Naive thymus-derived CD8-positive, alpha-beta T cell (primary cell): Measurements from ENCODE around the gene RAD51B. TPM values are rescaled to one million over a fixed set of nuclear protein-coding genes. Genes with fewer than 3 reads are reported as not detected.

ENCODE experiments used
- ATAC-seq, 2 donors: fragments of 150-1000 bp; cut with Tn5 transposase in 1 of 2; sonication (Bioruptor Pico), chemical (Tn5 transposase) in 1 of 2; 1 replicate in 1 of 2; 2 replicates in 1 of 2; pipeline ENCODE4 v1.10.0; 2021; ENCODE audit warnings: mild to moderate bottlenecking in 2 of 2, moderate library complexity in 2 of 2
- POLR2A ChIA-PET: fragments of 350-600 bp; sonication (Branson Sonifier 250); formaldehyde crosslinking; loops from one replicate; lab custom pipeline; 2021; ENCODE audit warnings: antibody characterized with exemption; lab: Charles Lee
- DNase-seq, 10 donors: peaks; one replicate each; pipeline versions ENCODE4 v3.0.0 to v3.0.0-alpha.2; 2020 to 2022
- H3K27ac Mint-ChIP-seq, 10 donors: one replicate each; pipeline ENCODE4 v1.8.0; 2020 to 2022; ENCODE audit warnings: mild to moderate bottlenecking in 10 of 10, mixed read lengths in 10 of 10, moderate library complexity in 4 of 10, inconsistent platforms in 1 of 10
- H3K27me3 Mint-ChIP-seq, 5 donors: one replicate each; pipeline ENCODE4 v1.8.0; 2021 to 2022; ENCODE audit warnings: mixed read lengths in 5 of 5
- H3K36me3 Mint-ChIP-seq, 3 donors: one replicate each; pipeline ENCODE4 v1.8.0; 2020 to 2022; ENCODE audit warnings: mixed read lengths in 3 of 3, mild to moderate bottlenecking in 2 of 3, inconsistent platforms in 1 of 3
- H3K4me1 Mint-ChIP-seq, 4 donors: one replicate each; pipeline ENCODE4 v1.8.0; 2021 to 2022; ENCODE audit warnings: mixed read lengths in 4 of 4
- H3K4me3 Mint-ChIP-seq, 10 donors: one replicate each; pipeline ENCODE4 v1.8.0; 2020 to 2022; ENCODE audit warnings: mild to moderate bottlenecking in 10 of 10, mixed read lengths in 10 of 10, moderate library complexity in 6 of 10, inconsistent platforms in 1 of 10
- H3K9me3 Mint-ChIP-seq, 9 donors: one replicate each; pipeline ENCODE4 v1.8.0; 2020 to 2022; ENCODE audit warnings: mixed read lengths in 9 of 9, mild to moderate bottlenecking in 3 of 9, inconsistent platforms in 1 of 9, moderate library complexity in 1 of 9
- polyA plus RNA-seq, 3 donors: library from polyadenylated mRNA; unstranded; fragments of 300-500 nt; fragmentation: Illumina TruSeq; gene quantifications; one replicate each; pipeline ENCODE4 v1.2.3, GENCODE V29; 2021
- total RNA-seq, 8 experiments: library from RNA in 2 of 8; stranded (reverse) in 2 of 8; gene quantifications; one replicate each; pipeline ENCODE4 v1.2.3 and lab custom pipeline; 2021 to 2026

Gene RAD51B
- total and polyA plus RNA-seq, 5 experiments from 2014 or later = 15.1 to 30.0 (median 26.4) TPM

DNA sequence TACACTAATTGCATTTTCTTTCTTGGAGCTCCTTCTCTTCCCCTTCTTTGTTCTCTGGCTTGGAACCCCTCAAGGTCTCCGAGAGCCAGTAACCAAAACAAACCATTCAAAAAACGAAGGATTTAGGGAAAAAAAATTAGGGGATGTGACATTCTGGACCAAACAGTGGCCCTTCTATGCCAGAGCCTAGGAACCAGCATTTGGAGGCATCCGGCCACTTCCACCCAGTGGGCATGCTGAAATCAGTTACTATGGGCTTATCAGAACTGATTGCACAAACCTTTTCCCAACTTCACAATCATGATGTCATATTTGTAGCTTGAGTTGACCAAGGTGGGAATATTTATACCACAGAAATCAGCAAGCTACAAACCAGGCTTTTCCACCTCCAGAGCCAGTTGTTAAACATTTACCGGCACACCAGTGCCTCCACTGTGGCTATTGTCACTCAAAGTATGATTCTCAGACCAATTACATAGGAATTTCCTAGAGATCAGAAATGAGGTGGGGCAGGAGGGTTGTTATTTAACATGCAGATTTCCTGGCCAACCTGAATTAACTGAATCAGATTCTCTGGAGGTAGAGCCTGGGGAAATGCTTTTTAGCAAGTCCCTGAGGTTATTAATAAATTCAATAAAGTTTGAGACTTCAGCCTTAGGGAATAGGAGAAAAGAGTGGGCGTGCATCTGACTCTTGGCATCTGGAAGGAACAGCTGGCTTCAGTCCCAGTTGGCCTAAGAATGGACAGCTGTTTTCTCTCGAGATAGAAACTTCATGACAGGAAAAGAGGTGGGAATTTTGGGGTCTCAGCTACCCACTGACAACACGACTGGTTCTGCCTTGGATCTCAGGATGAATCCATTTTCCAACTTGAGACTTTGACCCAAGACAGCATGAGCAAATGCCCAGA is 699.4 kb downstream of the RAD51B start:
- DNase-seq (no peak), ATAC-seq (no peak)
- Mint-ChIP-seq H3K4me1 (peaks cover 14 to 55% (median 39%) of the 10 kb centered on the region in 4 donors), H3K4me3 (peak overlapping the region in 9 of 10 donors; percentile 2 to 75 (median 55)), H3K9me3 (no peaks in the 10 kb centered on the region), H3K36me3 (no peaks in the 10 kb centered on the region), H3K27me3 (no peaks in the 10 kb centered on the region), H3K27ac (peak overlapping the region in 8 of 10 donors; percentile 21 to 92 (median 68))
- POLR2A ChIA-PET = interaction anchor here (0.6 to 7.4 kb wide), 7 partner anchors 13 to 297 kb away, joined by 3 to 53 read pairs (median 4); no protein-coding TSS in a partner anchor

DNA sequence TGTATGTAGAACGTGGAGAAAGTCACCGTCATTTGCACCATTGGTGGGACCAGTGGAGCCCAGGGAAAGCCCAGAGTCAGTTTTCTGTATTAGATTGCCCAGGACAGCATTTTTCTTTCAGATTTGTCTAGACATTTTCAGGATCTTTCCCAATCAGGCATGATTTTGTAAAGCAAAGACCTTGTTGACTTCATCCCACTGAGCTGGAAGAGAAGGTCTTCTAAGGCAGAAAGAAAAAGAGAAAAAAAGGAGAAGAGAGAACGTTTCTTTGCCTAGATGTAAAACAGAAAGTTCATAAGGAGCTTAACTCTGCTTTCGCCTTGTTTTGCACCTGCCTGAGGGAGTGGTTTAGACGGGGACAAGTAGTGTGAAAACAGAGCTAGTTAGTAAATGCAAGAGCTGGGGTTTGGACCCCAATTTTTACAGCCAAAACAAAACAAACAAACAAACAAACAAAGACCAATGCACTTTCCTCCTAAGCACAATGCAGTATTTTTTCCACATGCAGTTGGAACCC is 700.1 kb downstream of the RAD51B start:
- POLR2A ChIA-PET = interaction anchor here (0.6 to 7.4 kb wide), 6 partner anchors 10 to 297 kb away, joined by 3 to 53 read pairs (median 4); partner anchors contain the start of gene ZFP36L1
- Mint-ChIP-seq H3K27me3 (no peaks in the 10 kb centered on the region), H3K36me3 (peaks cover 0 to 2% (median 2%) of the 10 kb centered on the region in 3 donors), H3K4me1 (peaks cover 14 to 48% (median 37%) of the 10 kb centered on the region in 4 donors), H3K4me3 (peak overlapping the region; percentile 2 to 75 (median 50)), H3K27ac (peak overlapping the region in 8 of 10 donors; percentile 13 to 92 (median 68)), H3K9me3 (no peaks in the 10 kb centered on the region)
- ATAC-seq (peak in 1 of 2 donors; percentile 32), DNase-seq (no peak)

DNA sequence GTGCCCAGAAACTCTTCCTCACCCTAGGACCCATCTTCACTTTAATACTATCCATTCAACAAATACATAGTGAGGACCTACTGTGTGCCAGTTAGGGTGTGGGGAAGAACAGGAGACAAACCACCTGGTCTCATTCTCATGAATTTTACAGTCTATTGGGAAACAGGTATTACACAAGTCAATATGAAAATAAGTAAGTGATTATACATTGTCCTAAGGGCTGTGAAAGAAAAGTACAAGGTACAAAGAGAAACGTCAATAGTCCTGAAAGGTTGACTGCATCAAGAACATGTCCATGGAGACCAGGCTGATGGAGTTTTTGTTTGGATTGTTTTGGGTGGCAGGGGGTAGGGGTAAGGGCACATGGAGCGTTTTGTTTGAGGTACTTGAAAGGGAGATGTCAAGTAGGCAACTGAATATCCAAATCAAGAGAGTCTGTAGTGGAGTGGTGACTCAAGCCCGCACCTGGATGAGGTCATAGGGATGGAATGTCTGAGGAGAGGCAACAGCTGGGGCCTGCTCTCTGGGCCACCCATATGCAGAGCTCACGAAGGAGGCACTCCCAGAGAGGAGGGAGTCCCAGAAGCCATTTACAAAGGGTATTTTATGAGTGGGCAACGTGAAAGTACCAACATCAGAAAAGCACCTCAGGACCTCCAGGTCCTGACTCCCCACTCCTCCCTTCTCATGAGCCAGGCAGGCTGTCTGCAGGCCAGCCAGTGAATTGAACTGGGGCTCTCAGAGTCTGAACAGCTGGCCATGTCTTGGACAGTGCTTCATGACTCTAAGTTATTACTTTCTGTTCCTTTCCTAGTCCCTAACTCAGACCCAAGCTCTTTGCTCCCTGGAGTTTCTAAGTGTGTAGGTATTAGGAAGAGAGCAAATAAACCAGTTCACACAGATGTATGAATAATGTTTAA is 701.3 kb downstream of the RAD51B start:
- no peaks in the 10 kb centered on the region for H3K9me3 Mint-ChIP-seq
- peaks cover 0 to 4% (median 2%) of the 10 kb centered on the region in 3 donors for H3K36me3 Mint-ChIP-seq
- no peak overlapping the region for H3K4me3 Mint-ChIP-seq
- ATAC-seq (no peak), DNase-seq (no peak)
- POLR2A ChIA-PET = interaction anchor here (0.7 to 7.4 kb wide), 6 partner anchors 11 to 294 kb away, joined by 3 to 53 read pairs (median 3); partner anchors contain the start of gene ZFP36L1
- no peaks in the 10 kb centered on the region for H3K27me3 Mint-ChIP-seq
- peaks cover 14 to 45% (median 37%) of the 10 kb centered on the region in 4 donors for H3K4me1 Mint-ChIP-seq
- H3K27ac Mint-ChIP-seq = peak overlapping the region in 3 of 10 donors; percentile 41 to 72 (median 43)

DNA sequence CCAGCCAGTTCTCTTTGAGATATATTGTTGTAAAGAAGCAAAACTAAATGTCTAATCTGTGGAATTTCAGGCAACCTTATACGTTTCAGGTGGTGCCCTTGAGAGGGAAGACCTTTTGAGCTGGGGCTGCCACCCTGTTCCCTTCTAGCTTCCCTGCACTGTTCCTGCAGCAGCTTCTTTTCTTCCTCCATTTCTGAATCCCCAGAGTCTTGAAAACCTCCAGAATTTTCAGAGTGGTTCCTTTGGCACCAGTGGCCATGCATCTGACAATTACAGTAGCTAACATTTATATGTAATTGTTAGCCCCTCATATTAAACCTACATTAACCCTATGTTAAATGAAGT is 702.0 kb downstream of the RAD51B start:
- ATAC-seq = no peak
- POLR2A ChIA-PET = interaction anchor here (0.8 to 7.4 kb wide), 4 partner anchors 12 to 293 kb away, joined by 3 to 53 read pairs (median 6); no protein-coding TSS in a partner anchor
- H3K4me3 Mint-ChIP-seq = no peak overlapping the region
- peaks cover 14 to 47% (median 37%) of the 10 kb centered on the region in 4 donors for H3K4me1 Mint-ChIP-seq
- peaks cover 0 to 4% (median 2%) of the 10 kb centered on the region in 3 donors for H3K36me3 Mint-ChIP-seq
- H3K27me3 Mint-ChIP-seq = no peaks in the 10 kb centered on the region
- peak overlapping the region in 3 of 10 donors; percentile 10 to 43 (median 35) for H3K27ac Mint-ChIP-seq
- DNase-seq = no peak
- H3K9me3 Mint-ChIP-seq = no peaks in the 10 kb centered on the region

DNA sequence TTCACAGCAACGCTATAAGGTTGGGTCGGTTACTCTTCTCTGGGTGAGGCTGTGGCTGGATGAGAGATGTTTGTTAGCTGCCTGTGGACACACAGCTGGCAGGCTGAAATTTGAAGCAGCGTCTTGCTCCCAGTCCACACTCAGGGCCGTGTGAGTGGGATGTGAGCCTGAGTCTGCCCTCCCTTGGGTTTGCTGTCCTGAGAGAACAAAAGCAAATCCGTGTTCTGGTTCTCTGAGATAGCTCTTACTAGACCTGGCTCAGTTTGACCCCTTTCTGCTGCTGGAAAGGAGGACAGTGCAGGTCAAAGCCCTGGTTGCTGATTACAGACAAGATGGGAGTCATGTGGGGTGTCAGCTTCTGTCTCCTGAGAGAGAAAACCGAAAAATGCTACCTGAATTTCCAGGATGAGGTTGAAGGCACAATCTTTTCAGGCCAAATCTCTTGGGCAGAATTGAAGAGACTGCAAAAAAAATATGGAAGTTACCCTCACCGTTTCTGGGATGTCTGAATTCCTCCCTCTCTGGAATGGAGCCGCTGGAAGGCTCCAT is 702.5 kb downstream of the RAD51B start:
- POLR2A ChIA-PET = interaction anchor here (0.8 to 7.4 kb wide), 4 partner anchors 12 to 293 kb away, joined by 3 to 53 read pairs (median 6); no protein-coding TSS in a partner anchor
- H3K9me3 Mint-ChIP-seq = no peaks in the 10 kb centered on the region
- no peak for ATAC-seq

DNA sequence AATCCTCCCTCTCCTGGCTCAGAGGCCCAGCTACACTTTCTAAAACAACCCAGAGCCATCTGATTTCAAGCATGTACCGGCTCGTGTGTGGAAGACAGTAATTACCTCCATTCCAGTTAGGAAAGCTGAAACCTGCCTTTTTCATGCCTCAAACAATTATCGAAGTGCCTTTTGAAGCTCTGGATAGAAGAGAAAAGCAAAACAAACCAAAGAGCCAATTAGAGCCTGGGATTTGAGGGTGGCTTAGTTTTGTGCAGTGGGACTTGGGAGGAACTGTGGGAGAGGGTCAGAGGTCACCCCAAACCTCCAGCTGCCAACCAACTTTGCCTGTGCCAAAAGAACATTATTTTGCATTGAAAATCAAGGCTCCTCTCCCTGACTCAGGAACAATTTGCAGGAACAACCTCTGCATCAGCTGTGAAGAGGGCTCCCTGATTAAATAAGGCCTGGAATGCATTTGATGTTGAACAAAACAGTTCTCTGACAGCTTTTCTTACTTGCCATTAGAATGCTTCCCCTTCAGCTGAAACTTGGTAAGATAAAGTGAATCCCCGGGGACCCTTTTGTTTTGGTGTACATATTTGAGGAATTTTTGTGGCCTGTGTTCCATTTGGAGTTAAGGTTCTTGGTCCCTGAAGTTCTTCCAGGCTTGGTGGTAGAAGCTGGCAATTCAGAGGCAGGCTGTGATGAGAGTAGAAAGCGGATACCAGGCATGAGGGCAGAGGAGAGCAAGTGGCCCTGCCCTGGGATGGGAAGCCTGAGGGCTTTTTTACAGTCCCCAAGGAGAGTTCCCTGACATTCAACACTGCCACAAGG is 703.1 kb downstream of the RAD51B start:
- peaks cover 0 to 4% (median 2%) of the 10 kb centered on the region in 3 donors for H3K36me3 Mint-ChIP-seq
- H3K27ac Mint-ChIP-seq = peak overlapping the region in 4 of 10 donors; percentile 21 to 60 (median 53)
- POLR2A ChIA-PET = interaction anchor here (1.4 to 7.4 kb wide), 3 partner anchors 13 to 107 kb away, joined by 3 to 53 read pairs (median 8); no protein-coding TSS in a partner anchor
- DNase-seq = no peak
- ATAC-seq = no peak
- H3K4me1 Mint-ChIP-seq = peaks cover 11 to 48% (median 27%) of the 10 kb centered on the region in 4 donors
- H3K9me3 Mint-ChIP-seq = peaks cover 0 to 2% (median 0%) of the 10 kb centered on the region in 9 donors
- no peaks in the 10 kb centered on the region for H3K27me3 Mint-ChIP-seq
- H3K4me3 Mint-ChIP-seq = no peak overlapping the region

More for the DNA sequence above, 702.5 kb downstream of the RAD51B start:
- H3K36me3 Mint-ChIP-seq = peaks cover 0 to 4% (median 2%) of the 10 kb centered on the region in 3 donors
- DNase-seq = no peak
- peaks cover 12 to 50% (median 32%) of the 10 kb centered on the region in 4 donors for H3K4me1 Mint-ChIP-seq
- peak overlapping the region in 4 of 10 donors; percentile 11 to 60 (median 33) for H3K27ac Mint-ChIP-seq
- H3K27me3 Mint-ChIP-seq = no peaks in the 10 kb centered on the region
- H3K4me3 Mint-ChIP-seq = no peak overlapping the region

DNA sequence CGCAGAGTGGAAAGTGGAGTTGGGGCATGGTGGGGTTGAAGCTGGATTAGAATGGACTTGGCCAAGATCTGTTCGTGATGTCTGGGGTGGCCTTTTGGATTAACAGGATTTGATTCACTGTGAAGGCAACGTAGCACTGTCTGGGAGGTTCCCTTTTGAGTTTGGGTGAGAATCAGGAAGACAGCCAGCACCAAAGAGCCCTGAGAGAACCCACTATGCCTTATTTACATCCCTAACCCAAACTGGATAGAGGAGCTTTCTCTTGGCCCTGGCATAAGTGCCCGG is 703.7 kb downstream of the RAD51B start:
- Mint-ChIP-seq H3K27me3 (no peaks in the 10 kb centered on the region), H3K36me3 (peaks cover 0 to 4% (median 2%) of the 10 kb centered on the region in 3 donors), H3K4me3 (no peak overlapping the region), H3K4me1 (peaks cover 7 to 47% (median 21%) of the 10 kb centered on the region in 4 donors), H3K9me3 (peaks cover 0 to 2% (median 0%) of the 10 kb centered on the region in 9 donors), H3K27ac (peak overlapping the region in 2 of 10 donors; percentile 57 to 63)
- DNase-seq (no peak), ATAC-seq (no peak)
- POLR2A ChIA-PET = interaction anchor here (2.2 to 7.4 kb wide), 2 partner anchors 13 to 17 kb away, joined by 8 to 53 read pairs; no protein-coding TSS in a partner anchor

DNA sequence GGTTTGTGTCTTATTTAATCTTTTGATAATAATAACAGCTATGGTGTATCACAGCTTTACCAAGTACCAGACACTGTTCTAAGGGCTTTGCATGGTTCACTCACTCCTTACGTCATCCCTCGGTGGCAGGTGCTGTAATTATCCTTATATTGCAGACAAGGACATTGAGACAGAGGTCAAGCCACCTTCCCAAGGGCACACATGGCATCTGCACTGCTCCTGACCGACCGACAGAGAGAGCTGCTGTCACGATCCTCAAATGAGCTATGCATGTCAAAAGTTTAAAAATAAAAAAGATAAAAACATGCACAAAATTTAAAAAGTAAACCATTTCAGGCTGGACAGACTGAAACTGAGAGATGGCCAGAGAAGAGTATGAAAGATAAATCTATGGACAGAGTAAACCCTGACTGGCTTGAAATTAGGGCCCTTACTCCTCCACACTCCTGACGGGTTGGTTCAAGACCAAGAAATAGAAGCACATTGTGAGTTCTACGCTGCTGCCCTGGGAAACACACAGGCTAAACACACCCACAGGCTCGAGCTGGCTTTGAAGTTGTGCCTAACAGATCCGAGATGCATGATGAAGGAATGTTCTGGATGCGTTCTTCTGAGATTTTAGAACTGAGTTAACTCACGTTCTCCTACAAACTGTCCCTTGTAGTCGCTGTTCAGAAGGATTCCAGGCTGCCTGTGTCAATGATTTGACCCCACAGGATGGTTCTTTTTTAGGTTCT is 704.6 kb downstream of the RAD51B start:
- DNase-seq (no peak), ATAC-seq (no peak)
- Mint-ChIP-seq H3K9me3 (peaks cover 0 to 4% (median 0%) of the 10 kb centered on the region in 9 donors), H3K27me3 (no peaks in the 10 kb centered on the region), H3K27ac (peak overlapping the region in 1 of 10 donors; percentile 35), H3K4me1 (peaks cover 7 to 40% (median 16%) of the 10 kb centered on the region in 4 donors), H3K36me3 (peaks cover 0 to 4% (median 2%) of the 10 kb centered on the region in 3 donors), H3K4me3 (no peak overlapping the region)
- POLR2A ChIA-PET = interaction anchor here (0.7 to 7.4 kb wide), 4 partner anchors 10 to 272 kb away, joined by 3 to 53 read pairs (median 4); no protein-coding TSS in a partner anchor

DNA sequence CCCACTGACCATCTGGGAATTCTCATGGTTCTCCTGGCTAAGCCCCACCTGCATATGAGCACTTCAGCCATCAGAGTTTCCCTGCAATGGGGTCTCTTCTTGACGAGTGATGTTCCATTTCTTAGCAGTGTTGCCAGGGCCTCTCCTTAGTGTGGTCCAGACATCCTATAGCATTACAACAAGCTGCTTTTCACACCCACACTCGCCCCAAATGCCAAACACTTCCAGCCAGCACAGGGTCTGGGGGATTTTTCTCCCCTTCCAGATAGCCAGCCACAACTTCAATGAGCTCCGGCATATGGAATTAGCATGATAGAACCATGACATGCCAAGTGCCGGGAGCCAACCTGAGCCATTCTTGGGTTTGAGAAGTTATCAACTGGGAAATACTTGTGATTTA is 705.9 kb downstream of the RAD51B start:
- Mint-ChIP-seq H3K4me3 (no peak overlapping the region), H3K4me1 (peaks cover under 1 to 26% (median 5%) of the 10 kb centered on the region in 4 donors), H3K27me3 (no peaks in the 10 kb centered on the region), H3K9me3 (peaks cover under 1 to 17% (median 9%) of the 10 kb centered on the region in 9 donors), H3K27ac (peak overlapping the region in 1 of 10 donors; percentile 8), H3K36me3 (peaks cover 0 to 12% (median 11%) of the 10 kb centered on the region in 3 donors)
- POLR2A ChIA-PET = interaction anchor here (0.5 to 1.4 kb wide), 2 partner anchors 270 to 603 kb away, joined by 3 to 4 read pairs; no protein-coding TSS in a partner anchor
- DNase-seq (no peak), ATAC-seq (no peak)

DNA sequence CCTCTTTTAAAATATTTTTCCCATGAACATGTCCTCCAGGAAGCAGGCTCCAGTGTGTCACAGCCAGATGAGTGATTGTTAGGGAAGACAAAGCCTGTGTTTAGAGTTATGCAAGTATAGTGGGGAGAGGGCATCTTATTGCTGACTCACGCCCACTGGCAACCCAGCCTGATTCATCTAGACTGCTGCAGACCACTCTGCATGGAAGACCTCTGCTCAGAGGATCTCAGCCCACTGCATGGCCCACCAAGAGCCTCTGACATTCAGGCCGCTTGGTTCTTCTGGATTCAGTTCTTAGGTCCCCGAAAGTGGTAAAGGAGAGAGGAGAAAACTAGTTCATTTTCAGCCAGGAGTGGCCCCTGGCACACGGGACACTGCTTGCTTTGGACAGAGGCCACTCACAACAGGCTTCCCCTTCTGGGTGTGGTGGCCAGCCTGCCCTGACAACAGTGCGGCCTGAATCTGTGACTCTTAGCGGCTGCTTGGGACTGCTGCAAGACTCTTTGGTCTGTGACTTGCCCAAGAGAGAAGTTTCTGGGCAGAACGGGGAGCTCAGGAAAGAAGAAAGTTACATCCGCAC is 707.0 kb downstream of the RAD51B start:
- ATAC-seq (no peak), DNase-seq (no peak)
- Mint-ChIP-seq H3K27ac (peak overlapping the region in 1 of 10 donors; percentile 58), H3K36me3 (peaks cover 0 to 18% (median 14%) of the 10 kb centered on the region in 3 donors), H3K4me3 (no peak overlapping the region), H3K9me3 (peaks cover 7 to 21% (median 12%) of the 10 kb centered on the region in 9 donors), H3K4me1 (peaks cover 0 to 19% (median 2%) of the 10 kb centered on the region in 4 donors), H3K27me3 (no peaks in the 10 kb centered on the region)
- POLR2A ChIA-PET = interaction anchor here (1.3 kb wide), 1 partner anchor 19 kb away, joined by 4 read pairs; no protein-coding TSS in a partner anchor
